ENCODE data around the gene MRPL49. TPM values are rescaled to one million over a fixed set of nuclear protein-coding genes. Genes with fewer than 3 reads are reported as not detected.

The MRPL49 gene
- total and polyA plus RNA-seq, 2 of the 13 experiments (the other 11 are each of a cell fraction or from before 2014, with no cell fraction given) = 39.2 to 53.3 TPM

GRCh38 chr11:65117206-65118096 is 4.7 kb upstream of the MRPL49 start, which contains the start of gene ZNHIT2 (continued):
- TF ChIP-seq ZFP82 (CRISPR knock-in tag; IDR thresholded peaks at IDR 0.05; ENCODE audit: borderline replicate concordance) (peak; percentile 95), TCF12 (IDR thresholded peaks at IDR 0.05) (no peak), TCF12 (CRISPR knock-in tag; IDR thresholded peaks at IDR 0.05) (0 out of 2 replicates have a peak, but pooled peaks have one; percentile 40), ZBTB4 (CRISPR knock-in tag; IDR thresholded peaks at IDR 0.05; ENCODE audit: borderline replicate concordance) (no peak), MED8 (CRISPR knock-in tag; IDR thresholded peaks at IDR 0.05; ENCODE audit: insufficient replicate concordance) (no peak), CHD2 (IDR thresholded peaks at IDR 0.05; ENCODE audit: low read depth, low read length) (peak; percentile 62; the same call in 1 of the 2 replicates), RBM22 (optimal IDR thresholded peaks at IDR 0.05; ENCODE audit: low read length) (peak; percentile 66), ZNF775 (CRISPR knock-in tag; IDR thresholded peaks at IDR 0.05; ENCODE audit: borderline replicate concordance) (0 out of 2 replicates have a peak, but pooled peaks have one; percentile 27), CENPT (CRISPR knock-in tag; IDR thresholded peaks at IDR 0.05; ENCODE audit: low read depth) (peak; percentile 15; the same call in 1 of the 2 replicates), ZNF543 (CRISPR knock-in tag; IDR thresholded peaks at IDR 0.05) (peak; percentile 77; the same call in 1 of the 2 replicates), ZNF251 (CRISPR knock-in tag; IDR thresholded peaks at IDR 0.05) (peak; percentile 86; the same call in 1 of the 2 replicates), BCL3 (CRISPR knock-in tag; IDR thresholded peaks at IDR 0.05) (peak; percentile 39; the same call in 1 of the 2 replicates), ZNF574 (CRISPR knock-in tag; IDR thresholded peaks at IDR 0.05) (peak; percentile 83), PRDM4 (CRISPR knock-in tag; IDR thresholded peaks at IDR 0.05; ENCODE audit: borderline replicate concordance) (no peak), SCMH1 (CRISPR knock-in tag; IDR thresholded peaks at IDR 0.05; ENCODE audit: borderline replicate concordance) (no peak), NCOR1 (IDR thresholded peaks at IDR 0.05; ENCODE audit: borderline replicate concordance, low read length) (no peak), ERF (CRISPR knock-in tag; IDR thresholded peaks at IDR 0.05) (peak; percentile 77; the same call in 1 of the 2 replicates), EED (CRISPR knock-in tag; IDR thresholded peaks at IDR 0.05) (peak; percentile 69; the same call in 1 of the 2 replicates)

All from HepG2 (cell line).